ENCODE data around the gene AGBL1.

- TF ChIP-seq CTCF (IDR thresholded peaks at IDR 0.05; ENCODE audit: extremely low read depth in 1 of 2, insufficient read depth in 1 of 2, low read depth in 1 of 2, low read length in 2 of 2) (no peak), GATA2 (IDR thresholded peaks at IDR 0.05; ENCODE audit: insufficient read depth, insufficient read length, low read depth, low read length) (no peak), POLR2A (IDR thresholded peaks at IDR 0.05; ENCODE audit: low read depth, low read length) (no peak), MAX (IDR thresholded peaks at IDR 0.05; ENCODE audit: insufficient read depth, insufficient read length) (no peak), EZH2 (IDR thresholded peaks at IDR 0.05; ENCODE audit: borderline replicate concordance, low read depth, low read length, severe bottlenecking) (no peak)
Measured at GRCh38 chr15:86762874-86763273, 683.2 kb downstream of the AGBL1 start.

Data from endothelial cell of umbilical vein (primary cell).